WTC11 (cell line): ENCODE data around the gene SETX. TPM values are rescaled to one million over a fixed set of nuclear protein-coding genes. Genes with fewer than 3 reads are reported as not detected.

Source experiments
- ATAC-seq: fragments of 200-7000 bp; cut with Tn5 transposase; 2 replicates; pipeline ENCODE4 v1.10.0; 2021; ENCODE audit warnings: mild to moderate bottlenecking, moderate library complexity
- Bru-seq: library from RNA; stranded (reverse); fragments of 400-500 nt; gene quantifications from one replicate; lab custom pipeline; 2021; lab: Mats Ljungman, UMichigan
- CTCF ChIA-PET: fragments of 300-600 bp; sonication (Branson Sonifier 250); formaldehyde crosslinking; loops from one replicate; lab custom pipeline; 2021; ENCODE audit warnings: antibody characterized with exemption; lab: Charles Lee
- POLR2A ChIA-PET: fragments of 350-600 bp; sonication (Branson Sonifier 250); formaldehyde crosslinking; loops from one replicate; lab custom pipeline; 2021; ENCODE audit warnings: antibody characterized with exemption; lab: Charles Lee
- DNase-seq: peaks from one replicate; pipeline ENCODE4 v3.0.0; 2021; ENCODE audit warnings: low spot score
- H3K27ac Mint-ChIP-seq: 2 replicates; pipeline ENCODE4 v1.8.0; 2021; ENCODE audit warnings: mixed read lengths
- H3K27me3 Mint-ChIP-seq: 2 replicates; pipeline ENCODE4 v1.8.0; 2021; ENCODE audit warnings: low read depth, mild to moderate bottlenecking, moderate library complexity, mixed read lengths
- H3K36me3 Mint-ChIP-seq: 2 replicates; pipeline ENCODE4 v1.8.0; 2021; ENCODE audit warnings: mixed read lengths
- H3K4me1 Mint-ChIP-seq: 2 replicates; pipeline ENCODE4 v1.8.0; 2022; ENCODE audit warnings: mixed read lengths
- H3K4me3 Mint-ChIP-seq: 2 replicates; pipeline ENCODE4 v1.8.0; 2021; ENCODE audit warnings: mild to moderate bottlenecking, moderate library complexity, mixed read lengths
- H3K9me3 Mint-ChIP-seq: 2 replicates; pipeline ENCODE4 v1.8.0; 2021; ENCODE audit warnings: mixed read lengths
- ARID4B ChIP-seq: sonication (generic); formaldehyde crosslinking; IDR thresholded peaks from 2 replicates; pipeline ENCODE4 v1.8.0; 2023; ENCODE audit warnings: missing genetic modification reagents, mild to moderate bottlenecking, borderline replicate concordance
- ATF6 ChIP-seq: sonication (generic); formaldehyde crosslinking; IDR thresholded peaks from 2 replicates; pipeline ENCODE4 v1.8.1; 2023; ENCODE audit warnings: mild to moderate bottlenecking, missing genetic modification reagents
- CDX4 ChIP-seq: fragments of 250-450 bp; sonication (Bioruptor Pico); IDR thresholded peaks from 2 replicates; pipeline ENCODE4 v1.9.0; 2021; ENCODE audit warnings: moderate library complexity, mild to moderate bottlenecking, inconsistent platforms, borderline replicate concordance
- ESRRA ChIP-seq: sonication (generic); formaldehyde crosslinking; IDR thresholded peaks from 2 replicates; pipeline ENCODE4 v1.8.1; 2022; ENCODE audit warnings: mild to moderate bottlenecking, missing genetic modification reagents, borderline replicate concordance
- FOXJ3 ChIP-seq: sonication (generic); formaldehyde crosslinking; IDR thresholded peaks from 2 replicates; pipeline ENCODE4 v1.9.0; 2021; ENCODE audit warnings: missing genetic modification reagents, mild to moderate bottlenecking, borderline replicate concordance
- FOXP1 ChIP-seq: sonication (generic); formaldehyde crosslinking; IDR thresholded peaks from 2 replicates; pipeline ENCODE4 v1.8.0; 2022; ENCODE audit warnings: missing genetic modification reagents, mild to moderate bottlenecking, moderate library complexity, borderline replicate concordance
- FOXP4 ChIP-seq: sonication (generic); formaldehyde crosslinking; IDR thresholded peaks from 2 replicates; pipeline ENCODE4 v1.8.0; 2022; ENCODE audit warnings: mild to moderate bottlenecking, missing genetic modification reagents
- HMGXB4 ChIP-seq: sonication (generic); formaldehyde crosslinking; IDR thresholded peaks from 2 replicates; pipeline ENCODE4 v1.8.1; 2023; ENCODE audit warnings: mild to moderate bottlenecking, moderate library complexity, missing genetic modification reagents
- JUN ChIP-seq: sonication (generic); formaldehyde crosslinking; IDR thresholded peaks from 2 replicates; pipeline ENCODE4 v1.8.0; 2023; ENCODE audit warnings: mild to moderate bottlenecking, missing genetic modification reagents
- KAT7 ChIP-seq: sonication (generic); formaldehyde crosslinking; IDR thresholded peaks from 2 replicates; pipeline ENCODE4 v1.8.1; 2023; ENCODE audit warnings: missing genetic modification reagents, mild to moderate bottlenecking, borderline replicate concordance
- MAX ChIP-seq: sonication (generic); formaldehyde crosslinking; IDR thresholded peaks from 2 replicates; pipeline ENCODE4 v1.8.0; 2022; ENCODE audit warnings: mild to moderate bottlenecking, missing genetic modification reagents
- NR2C2 ChIP-seq: sonication (generic); formaldehyde crosslinking; IDR thresholded peaks from 2 replicates; pipeline ENCODE4 v1.8.0; 2022; ENCODE audit warnings: mild to moderate bottlenecking, missing genetic modification reagents
- TEAD1 ChIP-seq: sonication (generic); formaldehyde crosslinking; IDR thresholded peaks from 2 replicates; pipeline ENCODE4 v1.8.0; 2022; ENCODE audit warnings: mild to moderate bottlenecking, missing genetic modification reagents
- ZNF263 ChIP-seq: sonication (generic); formaldehyde crosslinking; IDR thresholded peaks from 2 replicates; pipeline ENCODE4 v1.8.1; 2022; ENCODE audit warnings: low read depth, mild to moderate bottlenecking, moderate library complexity, missing genetic modification reagents
- ZNF281 ChIP-seq: sonication (generic); formaldehyde crosslinking; IDR thresholded peaks from 2 replicates; pipeline ENCODE4 v1.8.0; 2023; ENCODE audit warnings: mild to moderate bottlenecking, missing genetic modification reagents
- ZNF416 ChIP-seq: fragments of 250-450 bp; sonication (Bioruptor Pico); IDR thresholded peaks from 2 replicates; pipeline ENCODE4 v1.9.0; 2021; ENCODE audit warnings: mild to moderate bottlenecking, inconsistent platforms
- ZNF512 ChIP-seq: sonication (generic); formaldehyde crosslinking; IDR thresholded peaks from 2 replicates; pipeline ENCODE4 v1.8.1; 2022; ENCODE audit warnings: missing genetic modification reagents, borderline replicate concordance
- long read RNA-seq, 3 experiments: library from RNA in 1 of 3; library from capped mRNA in 1 of 3; library from polyadenylated mRNA in 1 of 3; unstranded in 2 of 3; stranded (forward) in 1 of 3; transcript quantifications; one replicate each; pipeline ENCODE4 v2.0.0, GENCODE V29; 2021
- total RNA-seq: library from RNA; stranded (reverse); gene quantifications from 3 replicates; pipeline ENCODE4 v1.2.3, GENCODE V29; 2021

SETX gene
- total RNA-seq = 26.0 to 30.1 TPM (median 26.7 TPM) in 3 replicates
- Bru-seq, nascent RNA = percentile 86 among the genes with signal in this experiment
- long read RNA-seq, experiment 1, full-length matches to known transcripts = 10 of 95 reads
- long read RNA-seq, experiment 1, partial matches to known transcripts = 35 of 95 reads
- long read RNA-seq, experiment 1, other reads (novel, unspliced or antisense) = 50 of 95 reads
- long read RNA-seq, experiment 2, partial matches to known transcripts = 12 of 43 reads
- long read RNA-seq, experiment 2, other reads (novel, unspliced or antisense) = 31 of 43 reads
- long read RNA-seq, experiment 3, partial matches to known transcripts = 1 of 3 reads
- long read RNA-seq, experiment 3, other reads (novel, unspliced or antisense) = 2 of 3 reads

GRCh38 chr9:132354637-132355355, at the start of gene SETX:
TSS of gene SETX (minus strand) at chr9:132354986. CDS start at chr9:132349428, 5,558 bp downstream.
- H3K9me3 Mint-ChIP-seq = peaks cover 4% of the 10 kb centered on the region; the same call in 1 of the 2 replicates
- peak; percentile 97 for ATAC-seq
- ChIA-PET CTCF (interaction anchor here (0.9 to 2.3 kb wide), 5 partner anchors 41 to 192 kb away, joined by 3 to 16 read pairs (median 5); partner anchors contain the start of gene CFAP77), POLR2A (interaction anchor here (1.1 kb wide), 1 partner anchor 55 kb away, joined by 3 read pairs; the partner anchor contains the start of gene CFAP77)
- H3K4me3 Mint-ChIP-seq = peak within 1 kb of the TSS; percentile 92
- peaks cover 23% of the 10 kb centered on the region for H3K36me3 Mint-ChIP-seq
- H3K27ac Mint-ChIP-seq = peak within 1 kb of the TSS; percentile 95
- peaks cover 21% of the 10 kb centered on the region for H3K4me1 Mint-ChIP-seq
- no peaks in the 10 kb centered on the region for H3K27me3 Mint-ChIP-seq
- DNase-seq = peak; percentile 97
- TF ChIP-seq ZNF512 (CRISPR knock-in tag) (no peak), ATF6 (CRISPR knock-in tag) (0 out of 2 replicates have a peak, but pooled peaks have one; percentile 8), ESRRA (CRISPR knock-in tag) (peak; percentile 76; the same call in 1 of the 2 replicates), NR2C2 (CRISPR knock-in tag) (no peak), HMGXB4 (CRISPR knock-in tag) (peak; percentile 77; the same call in 1 of the 2 replicates), ZNF281 (CRISPR knock-in tag) (no peak), FOXP1 (peak; percentile 61), FOXP4 (CRISPR knock-in tag) (peak; percentile 73), JUN (CRISPR knock-in tag) (peak; percentile 69), ZNF263 (CRISPR knock-in tag) (0 out of 2 replicates have a peak, but pooled peaks have one; percentile 53), ZNF416 (CRISPR knock-in tag) (0 out of 2 replicates have a peak, but pooled peaks have one; percentile 59), CDX4 (no peak), TEAD1 (peak; percentile 62; the same call in 1 of the 2 replicates), MAX (CRISPR knock-in tag) (no peak; the same call in none of the 2 replicates), FOXJ3 (CRISPR knock-in tag) (no peak), ARID4B (CRISPR knock-in tag) (peak; percentile 95; the same call in 1 of the 2 replicates), KAT7 (CRISPR knock-in tag) (peak; percentile 79; the same call in 1 of the 2 replicates)
